ENCODE measurements around the gene MRRF.
A peak's percentile ranks its signal among the peaks of the same experiment; 100 is the strongest.

Gene MRRF

GRCh38 chr9:122264360-122265148 lies at the start of gene MRRF, which contains the start of gene RBM18:
Gene MRRF (plus strand): TSS chr9:122264882. CDS start chr9:122270892, 6,010 bp downstream.
Gene RBM18 (minus strand): TSS chr9:122264840. CDS start chr9:122261492, 3,348 bp downstream.
- peak; percentile 95 for DNase-seq

- DNase-seq: peak; percentile 33
Measured at GRCh38 chr9:122215663-122216062, 49.0 kb upstream of the MRRF start.

- DNase-seq: no peak
Measured at GRCh38 chr9:122216138-122216797, 48.4 kb upstream of the MRRF start.

- DNase-seq: no peak
Measured at GRCh38 chr9:122216798-122217418, 47.8 kb upstream of the MRRF start.

GRCh38 chr9:122217640-122218039 lies 47.0 kb upstream of the MRRF start:
- DNase-seq: peak; percentile 55

- no peak for DNase-seq
Measured at GRCh38 chr9:122218071-122218934, 46.4 kb upstream of the MRRF start.

GRCh38 chr9:122218935-122219855 lies 45.5 kb upstream of the MRRF start:
- DNase-seq: peak; percentile 47

- DNase-seq: no peak
Measured at GRCh38 chr9:122219856-122220672, 44.6 kb upstream of the MRRF start.

- no peak for DNase-seq
Measured at GRCh38 chr9:122220673-122221182, 44.0 kb upstream of the MRRF start.

- peak; percentile 49 for DNase-seq
Measured at GRCh38 chr9:122221183-122221811, 43.4 kb upstream of the MRRF start.

GRCh38 chr9:122222791-122223190 lies 41.9 kb upstream of the MRRF start:
- peak; percentile 16 for DNase-seq

- no peak for DNase-seq
Measured at GRCh38 chr9:122223435-122223834, 41.2 kb upstream of the MRRF start.

- no peak for DNase-seq
Measured at GRCh38 chr9:122225312-122226141, 39.2 kb upstream of the MRRF start.

- no peak for DNase-seq
Measured at GRCh38 chr9:122226142-122226757, 38.4 kb upstream of the MRRF start.

- DNase-seq: no peak
Measured at GRCh38 chr9:122226758-122227574, 37.7 kb upstream of the MRRF start.

GRCh38 chr9:122227575-122227900 lies 37.1 kb upstream of the MRRF start:
- DNase-seq: peak; percentile 22

- peak; percentile 43 for DNase-seq
Measured at GRCh38 chr9:122228191-122228567, 36.5 kb upstream of the MRRF start.
